LNCaP clone FGC (cell line): Measurements from ENCODE around the gene NDUFAF3.

ENCODE experiments used
- DNase-seq: peaks from one replicate; pipeline ENCODE4 v3.0.0-alpha.2; 2011; ENCODE audit warnings: low read depth
- H3K4me3 ChIP-seq: 2 replicates; pipeline ENCODE4 v1.5.1; 2011; ENCODE audit warnings: mild to moderate bottlenecking, low read depth, low read length, control low read depth
- TF ChIP-seq, protein P1 (sequence below): IDR thresholded peaks from 2 replicates; pipeline ENCODE4 v1.5.1; 2012; ENCODE audit warnings: mild to moderate bottlenecking; ENCODE audit not compliant: control insufficient read depth, insufficient read depth; ENCODE audit errors: extremely low read depth

Gene NDUFAF3

DNA sequence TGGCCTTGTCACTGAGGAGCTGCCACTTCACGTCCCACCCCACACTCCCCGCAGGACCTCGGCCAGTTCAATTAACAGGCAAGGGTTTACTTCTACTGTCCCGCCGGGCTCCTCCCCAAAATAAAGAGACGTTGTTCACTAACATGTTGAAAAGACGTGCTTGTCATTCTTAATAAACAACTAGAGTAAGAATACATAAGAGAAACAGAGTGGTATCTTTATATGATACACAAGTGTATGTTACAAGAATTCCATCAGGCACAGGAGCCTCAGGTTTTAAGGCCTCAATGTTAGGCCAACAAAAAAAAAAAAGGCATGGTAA, 7.6 kb downstream of the NDUFAF3 start:
- peak overlapping the region; percentile 97 for H3K4me3 ChIP-seq

DNA sequence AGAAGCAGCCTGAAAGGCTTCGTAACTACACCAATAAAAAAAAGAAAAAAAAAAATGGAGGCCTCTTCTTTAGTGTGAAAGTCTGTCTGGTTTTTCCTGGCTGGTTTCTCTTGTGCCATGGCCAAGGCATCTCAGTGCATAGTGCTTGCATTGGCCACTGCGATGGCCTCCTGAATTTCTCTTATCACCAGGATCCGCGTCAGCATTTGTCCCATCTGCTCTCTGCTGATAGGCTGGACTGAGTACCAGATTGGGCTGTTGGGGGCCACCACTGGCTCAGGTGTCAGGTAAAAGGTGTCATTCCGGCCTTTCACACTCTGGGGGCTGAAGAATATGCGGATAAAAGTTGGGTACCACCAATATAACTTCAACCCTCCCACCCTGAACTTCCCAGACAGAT, 8.4 kb downstream of the NDUFAF3 start:
- no peak overlapping the region for H3K4me3 ChIP-seq
- no peak for DNase-seq
- TF ChIP-seq, protein P1, sequence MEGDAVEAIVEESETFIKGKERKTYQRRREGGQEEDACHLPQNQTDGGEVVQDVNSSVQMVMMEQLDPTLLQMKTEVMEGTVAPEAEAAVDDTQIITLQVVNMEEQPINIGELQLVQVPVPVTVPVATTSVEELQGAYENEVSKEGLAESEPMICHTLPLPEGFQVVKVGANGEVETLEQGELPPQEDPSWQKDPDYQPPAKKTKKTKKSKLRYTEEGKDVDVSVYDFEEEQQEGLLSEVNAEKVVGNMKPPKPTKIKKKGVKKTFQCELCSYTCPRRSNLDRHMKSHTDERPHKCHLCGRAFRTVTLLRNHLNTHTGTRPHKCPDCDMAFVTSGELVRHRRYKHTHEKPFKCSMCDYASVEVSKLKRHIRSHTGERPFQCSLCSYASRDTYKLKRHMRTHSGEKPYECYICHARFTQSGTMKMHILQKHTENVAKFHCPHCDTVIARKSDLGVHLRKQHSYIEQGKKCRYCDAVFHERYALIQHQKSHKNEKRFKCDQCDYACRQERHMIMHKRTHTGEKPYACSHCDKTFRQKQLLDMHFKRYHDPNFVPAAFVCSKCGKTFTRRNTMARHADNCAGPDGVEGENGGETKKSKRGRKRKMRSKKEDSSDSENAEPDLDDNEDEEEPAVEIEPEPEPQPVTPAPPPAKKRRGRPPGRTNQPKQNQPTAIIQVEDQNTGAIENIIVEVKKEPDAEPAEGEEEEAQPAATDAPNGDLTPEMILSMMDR: no peak

More for the DNA sequence above, 7.6 kb downstream of the NDUFAF3 start:
- TF ChIP-seq, protein P1: no peak
- DNase-seq: no peak

DNA sequence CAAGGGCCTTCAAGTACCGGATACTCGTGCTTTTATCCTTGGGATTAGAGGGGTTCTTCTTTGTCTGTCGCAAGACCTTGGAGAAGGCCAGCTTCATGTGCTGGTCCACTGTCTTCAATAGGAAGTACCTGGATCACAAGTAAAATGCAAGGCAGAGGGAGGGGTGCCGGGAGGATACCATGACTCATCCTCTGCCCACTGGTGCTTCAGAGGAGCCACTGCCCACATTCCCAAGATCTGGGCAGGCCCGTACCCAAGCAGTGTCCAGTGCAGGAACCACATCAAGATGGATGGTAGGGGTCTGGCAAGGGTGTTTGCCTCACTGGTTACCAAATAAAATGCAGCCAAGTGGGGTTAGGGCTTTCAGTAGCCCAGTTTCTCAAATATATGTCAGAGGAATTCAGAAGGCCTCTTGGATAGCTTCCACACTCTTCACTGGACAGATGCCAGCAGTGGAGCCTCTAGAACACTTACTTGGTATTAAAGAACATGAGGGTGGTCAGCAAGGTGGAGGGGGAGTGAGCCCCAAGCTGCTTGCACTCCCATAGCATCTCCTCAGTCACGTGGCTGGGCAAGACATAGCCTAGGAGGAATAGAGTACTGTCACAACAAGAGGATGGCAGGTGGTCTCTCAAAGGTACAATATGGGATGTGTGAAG, 10.9 kb downstream of the NDUFAF3 start:
- TF ChIP-seq, protein P1: no peak
- H3K4me3 ChIP-seq: no peak overlapping the region
- no peak for DNase-seq

DNA sequence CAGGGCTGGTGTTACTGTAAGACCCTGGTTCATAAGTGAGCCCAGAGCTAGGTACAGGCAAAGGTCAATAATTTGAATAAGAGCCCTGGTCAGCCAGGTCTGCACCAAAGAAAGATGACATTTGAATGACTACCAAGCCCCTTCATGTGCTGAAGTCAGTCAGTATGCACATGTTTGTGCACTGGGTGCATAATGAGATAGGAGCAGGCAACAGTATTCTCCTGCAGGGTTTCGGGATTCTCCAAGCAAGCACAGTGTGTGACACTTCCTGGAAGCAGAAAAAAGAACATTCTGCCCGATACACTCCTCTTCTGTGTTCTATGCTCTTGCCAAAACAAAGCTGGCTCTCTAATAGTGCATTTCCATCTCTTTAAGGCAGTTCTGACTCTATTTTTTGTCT, 12.7 kb downstream of the NDUFAF3 start:
- H3K4me3 ChIP-seq: no peak overlapping the region
- TF ChIP-seq, protein P1: no peak
- DNase-seq: no peak

DNA sequence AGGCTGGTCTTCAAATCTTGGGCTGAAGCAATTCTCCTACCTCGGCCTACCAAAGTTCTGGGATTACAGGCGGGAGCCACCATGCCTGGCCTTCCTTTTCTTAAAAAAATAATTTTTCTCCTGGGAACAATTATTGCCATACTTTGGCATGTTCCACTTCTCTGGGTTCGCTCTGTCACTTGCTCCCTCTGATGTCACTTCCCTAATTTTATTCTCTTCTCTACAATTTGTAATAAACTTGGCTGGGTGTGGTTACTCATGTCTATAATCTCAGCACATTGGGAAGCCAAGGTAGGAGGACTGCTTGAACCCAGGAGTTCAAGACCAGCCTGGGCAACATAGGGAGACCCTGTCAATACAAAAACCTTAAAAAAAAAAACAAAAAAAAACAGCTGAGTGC, 13.4 kb downstream of the NDUFAF3 start:
- no peak for DNase-seq
- TF ChIP-seq, protein P1: no peak
- no peak overlapping the region for H3K4me3 ChIP-seq

DNA sequence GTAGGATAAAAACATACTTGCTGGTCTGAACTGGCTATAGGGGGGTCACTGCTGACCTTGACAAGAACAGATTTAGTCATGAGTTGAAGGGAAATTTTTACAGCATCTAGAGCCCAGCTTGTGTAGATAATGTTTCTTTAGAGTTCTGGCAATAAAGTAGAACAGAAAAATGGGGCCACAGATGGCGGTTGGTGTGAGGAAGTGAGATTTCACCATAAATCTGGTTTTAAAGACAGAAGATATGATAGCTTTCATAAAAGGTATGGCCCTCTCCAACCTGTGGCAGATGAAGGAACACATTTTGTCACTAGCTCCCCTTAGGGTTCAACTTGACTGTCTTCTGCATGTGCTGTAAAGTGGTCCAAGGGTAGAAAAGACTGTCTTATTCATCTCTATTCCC, 31.6 kb downstream of the NDUFAF3 start:
- DNase-seq: no peak
- TF ChIP-seq, protein P1: no peak
- no peak overlapping the region for H3K4me3 ChIP-seq

DNA sequence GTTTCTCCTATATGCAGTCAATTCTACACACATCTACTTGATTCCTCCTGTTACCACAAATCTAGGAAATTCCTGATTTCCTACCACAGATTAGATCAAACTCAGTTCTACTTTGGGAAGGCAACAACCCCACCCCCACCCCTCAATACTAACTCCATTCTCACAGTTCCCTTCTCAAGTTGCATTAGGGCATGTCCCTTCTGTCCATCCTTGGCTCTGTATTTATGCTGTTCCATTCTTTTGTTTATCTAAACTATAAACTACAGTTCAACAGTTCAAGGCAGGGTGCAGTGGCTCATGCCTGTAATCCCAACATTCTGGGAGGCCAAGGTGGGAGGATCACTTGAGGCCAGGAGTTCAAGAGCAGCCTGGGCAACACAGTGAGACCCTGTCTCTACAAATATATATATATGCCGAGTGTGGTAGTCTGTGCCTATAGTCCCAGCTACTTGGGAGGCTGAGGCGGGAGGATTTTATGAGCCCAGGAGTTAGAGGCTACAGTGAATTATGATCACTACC, 32.5 kb downstream of the NDUFAF3 start:
- no peak overlapping the region for H3K4me3 ChIP-seq
- TF ChIP-seq, protein P1: no peak
- no peak for DNase-seq
